Measurements from ENCODE around the gene MIER3.

MIER3 gene

DNA sequence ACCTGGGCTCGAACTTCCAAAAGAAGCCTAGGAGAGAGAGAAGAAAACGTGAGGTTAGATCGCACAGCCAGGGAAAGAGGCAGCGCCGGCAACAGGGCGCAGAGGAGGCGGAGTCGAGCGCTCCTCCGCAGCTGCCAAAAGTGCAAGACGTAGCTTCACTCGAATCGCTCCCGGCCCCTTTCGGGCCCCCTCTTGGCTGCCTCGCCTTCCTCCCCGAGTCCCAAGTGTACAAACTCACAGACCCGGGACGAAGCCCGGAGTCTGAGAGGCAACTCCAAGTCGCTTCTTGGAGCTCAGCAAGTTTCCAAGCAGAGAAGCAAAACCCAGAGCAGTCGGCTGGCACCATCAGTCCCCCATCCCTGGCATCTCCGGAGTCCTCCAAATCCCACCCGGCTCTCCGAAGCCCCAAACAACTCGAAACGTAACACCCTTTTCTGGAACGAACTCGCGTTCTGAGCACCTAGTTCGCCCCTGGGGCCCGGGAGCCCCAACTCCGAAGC is 1.2 kb downstream of the MIER3 start:
- DNase-seq (ENCODE audit: low spot score) = peak; percentile 75
- ChIA-PET POLR2A (ENCODE audit: low non-redundant PET) (interaction anchor here (1.2 kb wide), 1 partner anchor 41 kb away, joined by 3 read pairs; the partner anchor contains the start of gene SETD9), CTCF (interaction anchor here (0.6 to 1.2 kb wide), 8 partner anchors 20 to 686 kb away, joined by 3 to 4 read pairs (median 3); no protein-coding TSS in a partner anchor)
- H3K27ac ChIP-seq = peak overlapping the region; percentile 88
- TF ChIP-seq, protein P1, sequence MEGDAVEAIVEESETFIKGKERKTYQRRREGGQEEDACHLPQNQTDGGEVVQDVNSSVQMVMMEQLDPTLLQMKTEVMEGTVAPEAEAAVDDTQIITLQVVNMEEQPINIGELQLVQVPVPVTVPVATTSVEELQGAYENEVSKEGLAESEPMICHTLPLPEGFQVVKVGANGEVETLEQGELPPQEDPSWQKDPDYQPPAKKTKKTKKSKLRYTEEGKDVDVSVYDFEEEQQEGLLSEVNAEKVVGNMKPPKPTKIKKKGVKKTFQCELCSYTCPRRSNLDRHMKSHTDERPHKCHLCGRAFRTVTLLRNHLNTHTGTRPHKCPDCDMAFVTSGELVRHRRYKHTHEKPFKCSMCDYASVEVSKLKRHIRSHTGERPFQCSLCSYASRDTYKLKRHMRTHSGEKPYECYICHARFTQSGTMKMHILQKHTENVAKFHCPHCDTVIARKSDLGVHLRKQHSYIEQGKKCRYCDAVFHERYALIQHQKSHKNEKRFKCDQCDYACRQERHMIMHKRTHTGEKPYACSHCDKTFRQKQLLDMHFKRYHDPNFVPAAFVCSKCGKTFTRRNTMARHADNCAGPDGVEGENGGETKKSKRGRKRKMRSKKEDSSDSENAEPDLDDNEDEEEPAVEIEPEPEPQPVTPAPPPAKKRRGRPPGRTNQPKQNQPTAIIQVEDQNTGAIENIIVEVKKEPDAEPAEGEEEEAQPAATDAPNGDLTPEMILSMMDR (conservative IDR thresholded peaks at IDR 0.05; ENCODE audit: low read depth) = no peak

DNA sequence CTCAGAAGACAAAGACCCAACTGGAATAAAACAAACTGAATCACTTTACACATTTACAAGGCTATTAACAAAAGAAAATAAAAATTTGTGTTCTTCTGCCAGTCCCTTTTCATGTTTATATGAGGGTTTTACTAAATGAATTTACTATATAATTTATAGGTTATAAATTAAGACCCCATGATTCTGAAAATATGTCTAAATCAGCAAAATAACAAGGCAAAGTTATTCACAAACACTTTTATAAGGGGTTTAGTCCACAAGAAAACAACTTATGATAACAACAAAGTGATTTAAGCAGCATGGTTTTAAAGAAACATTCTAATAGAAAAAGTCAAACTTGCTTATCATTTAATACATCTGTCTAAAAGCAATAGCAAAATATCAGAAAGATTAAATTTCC is 4.9 kb downstream of the MIER3 start:
- TF ChIP-seq, protein P1 (conservative IDR thresholded peaks at IDR 0.05; ENCODE audit: low read depth) = no peak
- no peak overlapping the region for H3K27ac ChIP-seq
- DNase-seq (ENCODE audit: low spot score) = no peak
- CTCF ChIA-PET = interaction anchor here (0.7 kb wide), 1 partner anchor 53 kb away, joined by 3 read pairs; no protein-coding TSS in a partner anchor
- POLR2A ChIA-PET (ENCODE audit: low non-redundant PET) = no interaction called here

DNA sequence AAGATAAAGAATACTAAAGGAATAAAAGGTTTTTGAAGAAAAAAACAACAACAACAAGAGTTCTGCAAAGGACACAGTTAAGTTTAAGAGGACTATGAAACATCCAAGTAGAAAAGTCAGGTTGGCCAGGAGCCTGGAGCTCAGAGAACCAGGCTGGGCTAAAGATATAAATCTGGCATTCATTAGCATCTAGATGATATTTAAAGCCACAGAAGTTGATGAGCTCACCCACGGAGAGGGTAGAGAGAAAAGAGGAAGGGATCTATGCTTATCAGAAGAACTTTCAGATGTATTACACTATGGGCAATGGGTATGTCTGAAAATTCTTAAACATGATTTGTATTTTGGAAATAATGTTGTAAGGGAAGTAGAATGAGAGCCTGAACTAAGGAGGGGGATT is 9.9 kb downstream of the MIER3 start:
- DNase-seq (ENCODE audit: low spot score) = no peak
- CTCF ChIA-PET = no interaction called here
- POLR2A ChIA-PET (ENCODE audit: low non-redundant PET) = no interaction called here
- TF ChIP-seq, protein P1 (conservative IDR thresholded peaks at IDR 0.05; ENCODE audit: low read depth) = no peak
- H3K27ac ChIP-seq = no peak overlapping the region

DNA sequence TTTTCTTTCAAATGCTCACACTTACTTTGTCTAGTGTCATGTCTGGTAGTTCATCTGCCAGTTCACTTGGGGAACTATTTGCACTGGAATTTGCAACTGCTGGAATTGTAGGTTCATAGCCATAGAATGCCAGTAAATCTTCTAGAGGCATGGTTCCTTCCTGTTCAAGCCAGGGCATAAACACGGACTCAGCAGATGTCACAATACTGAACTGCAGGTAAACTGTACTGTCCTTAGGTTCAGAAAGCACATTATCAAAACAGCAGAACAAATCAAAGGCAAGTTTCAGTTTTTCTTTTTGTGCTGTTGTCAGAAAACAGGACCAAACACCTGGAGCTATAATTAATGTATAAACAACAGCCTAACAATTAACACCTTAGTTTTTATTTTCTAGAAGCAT is 13.1 kb downstream of the MIER3 start:
- ChIA-PET POLR2A (ENCODE audit: low non-redundant PET) (no interaction called here), CTCF (no interaction called here)

DNA sequence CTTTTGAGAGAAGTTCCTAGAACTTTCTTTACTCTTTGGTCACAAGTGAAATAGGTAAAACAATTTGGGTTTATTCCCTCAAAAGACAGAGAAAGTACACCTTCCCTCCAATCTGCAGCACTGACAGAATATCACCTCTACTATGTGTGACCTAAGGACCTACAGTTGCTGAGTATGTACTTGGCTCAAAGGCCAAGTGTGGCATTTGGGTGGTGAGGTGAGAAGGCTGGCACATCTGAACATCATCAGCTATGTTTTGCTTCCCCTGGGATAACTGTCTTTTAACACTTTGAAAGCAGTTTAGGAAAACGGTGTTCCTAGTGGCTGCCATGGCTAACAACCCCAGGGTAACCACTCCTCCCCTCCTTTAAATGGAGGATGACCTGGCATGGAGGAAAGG is 17.6 kb downstream of the MIER3 start:
- POLR2A ChIA-PET (ENCODE audit: low non-redundant PET) = no interaction called here
- TF ChIP-seq, protein P1 (conservative IDR thresholded peaks at IDR 0.05; ENCODE audit: low read depth) = no peak
- CTCF ChIA-PET = interaction anchor here (0.7 kb wide), 1 partner anchor 744 kb away, joined by 3 read pairs; no protein-coding TSS in a partner anchor

More for the DNA sequence above, 13.1 kb downstream of the MIER3 start:
- TF ChIP-seq, protein P1 (conservative IDR thresholded peaks at IDR 0.05; ENCODE audit: low read depth) = no peak
- DNase-seq (ENCODE audit: low spot score) = no peak
- H3K27ac ChIP-seq = no peak overlapping the region

DNA sequence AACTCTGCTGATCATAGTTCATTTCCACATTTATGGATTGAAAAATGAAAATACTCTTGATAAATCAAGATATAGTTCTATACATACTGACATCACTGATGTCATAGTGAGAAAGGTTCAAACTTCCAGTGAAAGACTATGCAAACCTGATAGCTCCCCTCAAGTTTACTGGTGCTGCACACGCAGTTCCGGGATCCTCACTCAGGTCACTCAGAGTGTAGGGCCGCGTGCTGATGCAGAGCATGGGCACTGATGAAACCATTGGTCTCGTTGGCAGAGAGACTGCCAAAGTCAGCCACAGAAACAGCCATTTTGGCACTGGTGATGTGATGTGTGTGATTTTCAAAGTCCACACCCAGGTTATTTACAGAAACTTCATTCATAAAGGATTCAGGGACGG is 29.0 kb downstream of the MIER3 start:
- ChIA-PET POLR2A (ENCODE audit: low non-redundant PET) (no interaction called here), CTCF (interaction anchor here (0.5 kb wide), 1 partner anchor 379 kb away, joined by 4 read pairs; no protein-coding TSS in a partner anchor)
- no peak overlapping the region for H3K27ac ChIP-seq
- DNase-seq (ENCODE audit: low spot score) = no peak
- TF ChIP-seq, protein P1 (conservative IDR thresholded peaks at IDR 0.05; ENCODE audit: low read depth) = no peak

More for the DNA sequence above, 17.6 kb downstream of the MIER3 start:
- DNase-seq (ENCODE audit: low spot score) = no peak
- no peak overlapping the region for H3K27ac ChIP-seq

All from RWPE1 (cell line).